H1 (cell line): ENCODE results near the gene MAGI3. TPM values are rescaled to one million over a fixed set of nuclear protein-coding genes. Genes with fewer than 3 reads are reported as not detected.

Experiments used
- polyA plus RNA-seq, 7 experiments: library from polyadenylated mRNA; depleted of rRNA in 3 of 7; stranded (reverse) in 5 of 7; unstranded in 2 of 7; fragments of >200 nt in 5 of 7; fragments of 200-250 nt in 2 of 7; gene quantifications; 1 replicate in 5 of 7; 2 replicates in 1 of 7; 4 replicates in 1 of 7; pipeline versions ENCODE4 v1.2.1 to v1.2.3, GENCODE V29; 2011 to 2013; ENCODE audit warnings: missing spikeins in 2 of 7, mixed read lengths in 2 of 7
- small RNA-seq: library from polyadenylated mRNA; stranded (forward); fragments of <200 nt; extraction: miRNeasy Mini kit (QIAGEN cat#:217004); gene quantifications from one replicate; pipeline ENCODE3, GENCODE V24; 2013; ENCODE audit not compliant: insufficient read depth
- total RNA-seq: library from RNA; stranded (reverse); fragmentation: NEBNext Ultra II Directional; extraction: Animal tissue kit (Norgen Biotek cat#: 25700); gene quantifications from 2 replicates; pipeline ENCODE4 v1.2.1, GENCODE V29; 2021

The MAGI3 gene
- total and polyA plus RNA-seq, 2 of the 8 experiments (the other 6 are each of a cell fraction or from before 2014, with no cell fraction given) = 2.3 to 7.8 TPM

Small RNAs within 50 kb of the gene (small RNA-seq; reads per million reads assigned to genes)
- gene MTND5P20 = not detected
